Lower lobe of right lung (tissue), 2 donors: ENCODE data around the gene CLEC1B. TPM values are rescaled to one million over a fixed set of nuclear protein-coding genes. Genes with fewer than 3 reads are reported as not detected.
"Not testable (repeated sequence)": the region's sequence is repeated elsewhere in the genome, so short reads cannot be mapped to it uniquely, and the experiment has no call there.

Experiments
- ATAC-seq, 2 donors: fragments of 200-7000 bp; cut with Tn5 transposase; one replicate each; pipeline ENCODE4 v1.9.1; 2020 to 2022; ENCODE audit warnings: mild to moderate bottlenecking in 2 of 2, moderate library complexity in 2 of 2
- DNase-seq: peaks from one replicate; pipeline ENCODE4 v3.0.0-alpha.2; 2020
- H3K27ac ChIP-seq: fragments of 200-600 bp; one replicate; pipeline ENCODE4 v1.8.0; 2022
- H3K27me3 ChIP-seq: fragments of 200-600 bp; one replicate; pipeline ENCODE4 v1.8.0; 2022; ENCODE audit warnings: low read depth
- H3K36me3 ChIP-seq: fragments of 200-600 bp; one replicate; pipeline ENCODE4 v1.8.0; 2022; ENCODE audit warnings: mild to moderate bottlenecking
- H3K4me1 ChIP-seq: fragments of 200-600 bp; one replicate; pipeline ENCODE4 v1.8.0; 2022
- H3K4me3 ChIP-seq: fragments of 200-600 bp; one replicate; pipeline ENCODE4 v1.8.0; 2022; ENCODE audit warnings: mild to moderate bottlenecking
- H3K9me3 ChIP-seq: fragments of 200-600 bp; one replicate; pipeline ENCODE4 v1.8.0; 2022
- CTCF ChIP-seq: fragments of 200-600 bp; IDR thresholded peaks from one replicate; pipeline ENCODE4 v1.8.0; 2022; ENCODE audit warnings: antibody characterized with exemption, mild to moderate bottlenecking
- intact Hi-C: fragments of 100-400 bp; cut with DNase I; formaldehyde crosslinking; loops from one replicate; pipeline ENCODE4 v1.11.0; 2022
- total RNA-seq: library from RNA; stranded (reverse); fragmentation: NEBNext Ultra II Directional; extraction: Animal tissue kit (Norgen Biotek cat#: 25700); gene quantifications from one replicate; pipeline ENCODE4 v1.2.1, GENCODE V29; 2021
- donor health status: DM: no; HTN: yes; CAD: no; lungs with severe emphysema.

Gene CLEC1B
- total RNA-seq, 1 donor from 2014 or later, result 0.95 TPM

GRCh38 chr12:10031321-10031720, 32.4 kb upstream of the CLEC1B start:
- Histone ChIP-seq H3K27ac (no peak overlapping the region), H3K9me3 (no peaks in the 10 kb centered on the region), H3K36me3 (no peaks in the 10 kb centered on the region), H3K4me1 (no peaks in the 10 kb centered on the region), H3K27me3 (no peaks in the 10 kb centered on the region), H3K4me3 (no peak overlapping the region)
- intact Hi-C loops, result no loop called here
- no peak for ATAC-seq
- TF ChIP-seq CTCF, result no peak
- no peak for DNase-seq

GRCh38 chr12:10030446-10030845, 31.5 kb upstream of the CLEC1B start, which contains the start of gene CLEC9A:
TSS of gene CLEC9A (plus strand) at chr12:10030682. CDS start at chr12:10052688, 22,006 bp downstream.
- Histone ChIP-seq H3K27me3 (no peaks in the 10 kb centered on the region), H3K4me1 (no peaks in the 10 kb centered on the region), H3K27ac (no peak within 1 kb of the TSS), H3K9me3 (no peaks in the 10 kb centered on the region), H3K36me3 (no peaks in the 10 kb centered on the region), H3K4me3 (no peak within 1 kb of the TSS)
- intact Hi-C loops, result no loop called here
- no peak for ATAC-seq
- DNase-seq, result no peak
- TF ChIP-seq CTCF, result no peak

- intact Hi-C loops, result no loop called here
- Histone ChIP-seq H3K4me3 (no peak overlapping the region), H3K27ac (peak overlapping the region; percentile 47), H3K36me3 (no peaks in the 10 kb centered on the region), H3K9me3 (no peaks in the 10 kb centered on the region), H3K27me3 (no peaks in the 10 kb centered on the region), H3K4me1 (no peaks in the 10 kb centered on the region)
- no peak for DNase-seq
- no peak for TF ChIP-seq CTCF
- ATAC-seq, result peak; percentile 75 to 89
These were observed 28.8 kb upstream of the CLEC1B start for GRCh38 chr12:10027721-10028120.

- Histone ChIP-seq H3K4me3 (no peak overlapping the region), H3K9me3 (no peaks in the 10 kb centered on the region), H3K4me1 (no peaks in the 10 kb centered on the region), H3K27ac (no peak overlapping the region), H3K36me3 (no peaks in the 10 kb centered on the region), H3K27me3 (no peaks in the 10 kb centered on the region)
- peak in 1 of 2 donors; percentile 31 for ATAC-seq
- intact Hi-C loops, result no loop called here
- DNase-seq, result no peak
- TF ChIP-seq CTCF, result no peak
These were observed 28.4 kb upstream of the CLEC1B start for GRCh38 chr12:10027311-10027710.

- H3K27ac ChIP-seq, intact Hi-C loops: not testable (repeated sequence)
These were observed 27.7 kb upstream of the CLEC1B start for GRCh38 chr12:10026666-10027065.

GRCh38 chr12:10025236-10025635, 26.3 kb upstream of the CLEC1B start:
- no peak for TF ChIP-seq CTCF
- Histone ChIP-seq H3K4me1 (no peaks in the 10 kb centered on the region), H3K9me3 (no peaks in the 10 kb centered on the region), H3K27me3 (no peaks in the 10 kb centered on the region), H3K4me3 (no peak overlapping the region), H3K27ac (no peak overlapping the region), H3K36me3 (no peaks in the 10 kb centered on the region)
- intact Hi-C loops, result no loop called here
- DNase-seq (no peak), ATAC-seq (peak in 1 of 2 donors; percentile 51)

More at GRCh38 chr12:10026666-10027065, 27.7 kb upstream of the CLEC1B start:
- H3K9me3 ChIP-seq, ATAC-seq, DNase-seq, H3K27me3 ChIP-seq, H3K4me1 ChIP-seq, H3K36me3 ChIP-seq, H3K4me3 ChIP-seq: not testable (repeated sequence)
